GM19438 (cell line): ENCODE results near the gene CSMD2.
"Not testable (repeated sequence)": the region's sequence is repeated elsewhere in the genome, so short reads cannot be mapped to it uniquely, and the experiment has no call there.

ENCODE experiments used
- ATAC-seq: cut with Tn5 transposase; IDR thresholded peaks from one replicate; pipeline ENCODE4 v1.9.1; 2021; ENCODE audit warnings: low read depth; ENCODE audit not compliant: unreplicated experiment

CSMD2 gene

DNA sequence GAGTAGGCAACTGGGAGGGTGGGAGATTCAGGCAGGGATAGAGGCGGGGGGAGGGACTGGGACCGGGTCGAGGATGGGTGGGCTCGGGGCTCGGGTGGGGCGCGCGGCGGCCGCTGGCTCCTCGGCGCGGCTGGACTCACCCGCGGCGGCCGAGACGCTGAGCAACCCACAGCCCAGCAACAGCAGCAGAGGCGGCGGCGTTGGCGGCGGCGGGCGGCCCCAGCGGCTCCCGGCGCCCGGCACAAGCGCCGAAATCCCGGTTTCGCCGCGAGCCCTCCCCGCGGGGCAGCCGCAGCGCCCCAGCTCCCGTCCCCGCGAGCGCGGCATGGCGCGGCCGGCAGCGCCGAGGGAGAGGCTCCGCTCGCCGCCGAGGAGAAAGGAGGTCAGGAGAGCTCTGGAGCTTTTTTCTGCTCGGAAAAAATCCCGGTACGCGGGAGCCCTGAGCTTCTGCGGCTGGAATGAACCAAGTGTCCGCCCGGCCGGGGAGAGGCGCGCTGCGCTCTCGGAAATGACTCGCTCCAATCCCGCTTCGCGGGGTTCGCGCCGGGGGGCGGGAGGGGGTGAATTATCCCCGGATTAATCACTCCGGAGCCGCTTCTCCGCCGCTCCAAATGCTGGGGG, at the start of gene CSMD2:
Gene CSMD2 (minus strand): TSS at position 460 of the 621 bp plus-strand sequence. CDS start 133 bp downstream, at position 327.
- no peak for ATAC-seq

- ATAC-seq, result no peak
These were observed 48.9 kb upstream of the CSMD2 start for GRCh38 chr1:34213956-34214355.

GRCh38 chr1:34212673-34213072, 47.6 kb upstream of the CSMD2 start:
- ATAC-seq, result no peak

DNA sequence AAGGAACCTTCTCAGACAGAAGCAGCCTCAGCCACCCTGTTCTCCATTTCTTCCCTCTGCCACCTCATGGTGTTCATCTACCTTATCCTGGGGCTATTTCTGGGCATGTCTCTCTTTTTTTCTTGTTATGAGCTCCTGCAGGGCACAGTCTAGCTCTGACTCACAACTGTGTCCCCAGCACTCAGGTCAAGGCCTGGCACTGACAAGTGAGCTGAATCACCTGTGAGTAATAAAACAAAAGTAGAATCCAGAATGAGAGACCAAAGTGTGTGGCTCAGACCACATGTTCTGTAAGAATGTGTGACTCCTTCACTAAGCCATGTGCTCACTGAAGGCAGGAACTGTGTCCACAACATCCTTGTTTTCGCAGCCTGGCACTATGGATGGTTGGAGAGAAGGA, 34.9 kb upstream of the CSMD2 start:
- no peak for ATAC-seq

DNA sequence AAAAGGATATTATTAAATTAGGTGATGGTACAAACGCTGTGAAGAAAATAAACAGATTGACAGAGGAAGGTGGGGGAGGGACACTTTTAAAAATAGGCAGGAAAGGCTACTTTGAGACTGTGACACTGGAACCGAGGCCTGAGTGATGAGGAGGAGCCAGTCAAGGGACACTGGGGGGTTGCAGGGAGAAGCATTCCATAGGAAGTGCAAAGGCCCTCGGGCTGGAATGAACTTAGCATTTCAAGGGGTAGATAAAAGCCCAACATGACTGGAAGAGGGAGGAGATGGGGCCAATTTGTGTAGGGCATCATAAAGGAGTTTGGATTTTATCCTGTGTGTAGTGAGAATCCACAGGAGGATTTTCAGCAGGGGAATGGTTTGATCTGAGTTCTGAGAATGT, 27.6 kb upstream of the CSMD2 start:
- no peak for ATAC-seq

DNA sequence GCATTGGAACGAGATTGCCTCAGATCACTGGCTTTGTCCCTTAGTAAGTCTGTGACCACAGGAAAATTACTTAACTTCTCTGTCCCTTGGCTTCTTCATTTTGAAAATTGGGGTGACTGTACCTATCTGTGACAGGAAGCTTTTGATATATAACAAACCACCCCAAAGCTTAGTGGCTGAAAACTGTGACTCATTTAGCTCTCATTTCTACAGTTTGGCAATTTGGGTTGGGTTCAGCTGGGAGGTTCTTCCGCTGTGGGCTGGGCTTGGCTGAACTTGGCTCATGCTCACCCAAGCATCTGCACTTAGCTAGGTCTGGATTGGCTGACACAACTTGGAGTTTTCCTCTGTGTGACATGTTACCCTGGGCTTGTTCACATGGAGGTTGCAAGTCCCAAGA, 25.7 kb upstream of the CSMD2 start:
- ATAC-seq, result no peak

DNA sequence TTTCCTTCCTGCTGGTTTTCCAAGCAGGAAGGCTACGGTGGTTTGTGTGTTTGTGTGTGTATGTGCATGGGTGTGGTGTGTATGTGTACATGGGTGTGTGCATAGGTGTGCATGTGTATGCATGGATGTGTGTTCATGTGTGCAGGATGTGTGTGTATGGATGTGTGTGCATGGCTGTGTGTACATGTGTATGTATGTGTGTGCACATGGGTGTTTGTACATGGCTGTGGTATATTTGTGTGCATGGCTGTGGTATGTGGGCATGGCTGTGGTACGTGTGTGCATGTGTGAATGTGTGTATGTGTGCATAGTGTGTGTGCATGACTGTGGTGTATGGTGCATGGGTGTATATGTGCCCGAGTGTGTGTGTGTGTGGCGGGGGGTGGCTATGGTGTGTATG, 24.0 kb upstream of the CSMD2 start:
- no peak for ATAC-seq

DNA sequence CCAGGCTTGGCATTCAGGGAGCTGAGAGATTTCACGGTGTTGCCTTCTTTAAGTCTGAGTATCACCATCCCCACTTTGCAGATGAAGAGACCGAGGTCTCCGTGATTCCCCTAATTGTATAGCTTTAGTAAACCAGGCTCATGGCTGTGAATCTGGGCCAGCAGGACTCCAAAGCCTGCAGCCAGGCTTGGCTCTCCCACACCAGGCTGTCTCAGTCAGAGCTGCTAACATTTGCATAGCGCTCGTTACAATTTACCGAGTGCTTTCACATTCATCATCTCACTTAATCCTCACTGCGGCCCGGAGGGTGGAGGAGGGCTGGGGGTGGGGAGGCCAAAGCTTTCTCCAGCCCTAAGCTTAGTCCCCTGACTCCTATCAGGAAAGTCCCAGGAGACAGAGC, 23.4 kb upstream of the CSMD2 start:
- no peak for ATAC-seq

DNA sequence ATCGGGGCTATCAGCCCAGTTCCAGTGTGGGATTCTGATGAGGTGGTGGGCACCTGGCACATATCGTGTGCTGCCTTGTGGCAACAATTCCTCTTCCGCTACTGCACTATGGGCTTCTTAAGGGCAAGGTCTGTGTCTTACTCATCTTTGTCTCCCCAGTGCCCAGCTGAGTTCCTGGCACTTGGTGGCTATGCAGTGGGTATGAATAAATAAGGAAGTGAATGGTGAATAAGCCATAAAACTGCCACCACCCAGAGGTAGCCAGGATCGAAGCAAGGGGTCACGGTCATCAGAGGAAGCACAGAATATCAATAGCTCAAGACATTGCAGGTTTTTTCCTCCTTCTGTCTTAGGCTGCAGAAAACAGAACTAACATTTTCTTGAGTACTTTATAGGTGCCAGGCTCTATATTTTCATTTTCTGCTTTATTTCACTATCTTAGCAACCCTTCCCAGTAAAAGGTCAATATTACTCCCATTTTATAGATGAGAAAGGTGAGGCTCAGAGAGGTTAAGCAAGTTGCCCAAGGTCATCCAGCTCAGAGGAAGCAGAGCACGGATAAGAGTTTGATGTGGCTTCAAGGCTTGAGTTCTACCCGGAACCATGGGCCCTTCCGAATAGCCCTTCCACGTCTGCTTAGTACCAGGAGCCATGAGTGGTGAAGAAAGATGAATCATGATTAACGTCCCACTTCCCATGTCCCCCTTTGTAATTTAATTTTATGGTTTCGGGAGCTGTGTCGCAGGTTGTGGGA, 21.9 kb upstream of the CSMD2 start:
- ATAC-seq, result no peak

GRCh38 chr1:34183381-34183780, 18.4 kb upstream of the CSMD2 start:
- ATAC-seq, result not testable (repeated sequence)

DNA sequence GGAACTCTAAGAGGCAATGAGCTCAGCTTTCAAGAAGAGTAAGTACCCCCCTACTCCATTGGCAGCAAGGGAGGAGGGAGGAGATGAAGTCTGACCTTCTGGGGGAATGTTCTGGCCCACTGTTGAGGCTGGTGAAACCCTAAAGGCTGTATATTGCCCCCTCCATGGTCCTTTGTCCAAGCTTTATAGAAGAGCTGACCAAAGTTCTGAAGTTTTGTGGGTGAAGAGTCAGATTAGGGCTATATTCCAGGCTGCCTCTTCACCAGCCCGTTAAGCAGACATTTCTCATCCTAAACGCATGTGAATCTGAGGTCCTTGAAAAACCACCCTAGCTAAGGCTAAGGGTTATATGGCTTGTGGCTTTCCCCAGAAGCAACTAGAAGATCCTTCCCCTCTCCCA, 13.0 kb upstream of the CSMD2 start:
- ATAC-seq, result no peak

DNA sequence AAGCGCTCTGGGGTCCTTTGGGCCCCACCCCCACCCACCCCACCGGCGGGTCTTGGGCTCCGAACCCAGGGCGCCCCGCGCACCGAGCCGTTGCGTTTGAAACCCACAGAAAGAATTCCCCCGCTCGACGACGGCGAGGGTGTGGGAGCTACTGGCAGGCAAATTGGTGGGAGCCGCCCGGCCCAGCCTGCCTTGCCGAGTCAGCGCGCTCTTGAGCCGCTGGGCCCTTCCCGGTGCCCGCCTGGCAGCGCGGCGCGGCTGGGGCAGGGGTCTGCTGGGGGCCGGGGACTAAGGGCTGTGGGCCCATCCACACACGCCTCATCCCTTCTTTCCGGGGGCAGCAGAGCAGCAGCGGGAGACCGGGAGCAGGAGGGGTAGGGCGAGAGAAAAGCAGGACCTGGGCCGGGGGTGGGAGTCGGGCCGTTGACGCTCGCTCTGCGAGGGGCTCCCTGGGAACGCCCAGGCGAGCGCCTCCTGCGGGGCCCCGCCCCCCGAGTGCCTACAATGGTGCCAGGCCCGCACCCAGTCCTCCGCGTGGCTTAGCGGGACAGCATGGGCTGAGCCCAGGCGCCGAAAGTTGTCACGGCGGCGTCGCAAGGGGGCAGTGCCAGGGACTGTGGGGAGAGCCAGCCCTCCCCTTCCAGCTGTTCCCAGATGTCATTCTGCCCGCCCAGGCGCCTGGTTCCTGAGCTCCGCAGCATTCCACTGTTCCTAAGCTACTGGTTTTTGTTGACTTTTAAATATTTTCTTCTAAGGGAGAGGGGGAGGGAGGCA, 12.0 kb upstream of the CSMD2 start, which contains the start of gene C1orf94:
Gene C1orf94 (plus strand): TSS at position 78 of the 774 bp plus-strand sequence. CDS start 883 bp downstream, outside the sequence.
- ATAC-seq, result no peak

GRCh38 chr1:34175744-34176143, 10.7 kb upstream of the CSMD2 start:
- no peak for ATAC-seq

- no peak for ATAC-seq
These were observed 2.4 kb upstream of the CSMD2 start for GRCh38 chr1:34167389-34167788.

DNA sequence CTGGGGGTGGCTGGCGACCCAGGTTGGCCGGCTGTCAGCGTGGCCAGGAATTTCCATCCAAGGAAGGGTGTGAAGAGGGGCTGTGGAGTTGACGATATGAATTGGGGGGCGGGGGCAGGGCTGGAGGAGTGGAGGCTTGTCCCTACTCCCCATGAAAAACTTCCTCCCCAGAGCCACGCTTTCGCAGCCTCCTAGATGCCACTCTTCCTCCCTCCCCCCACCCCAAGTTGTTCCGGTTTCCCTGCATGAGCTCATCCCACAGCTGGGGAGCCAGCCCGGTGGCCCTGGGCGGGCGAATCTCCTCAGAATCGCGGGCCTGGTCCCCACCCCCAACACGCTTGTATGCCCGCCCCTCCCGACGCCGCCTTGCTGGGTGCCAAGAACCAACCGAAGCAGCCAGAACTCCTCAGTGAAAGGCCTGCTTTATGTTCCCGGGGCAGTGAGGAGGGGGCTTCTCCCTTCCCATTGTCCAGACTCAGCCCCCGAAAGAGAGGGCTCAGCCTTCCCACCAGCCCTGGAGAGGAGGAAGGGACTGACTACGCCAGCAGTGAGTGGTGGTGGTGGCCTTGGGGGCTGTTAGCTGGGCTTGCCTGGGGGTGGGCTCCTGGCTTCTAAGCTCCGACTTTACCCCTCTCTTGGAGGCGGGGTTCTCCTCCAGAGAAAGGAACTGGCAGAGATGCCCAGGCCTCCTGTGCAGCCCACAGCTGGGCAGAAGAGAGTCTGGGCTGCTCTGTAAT, 1.8 kb upstream of the CSMD2 start:
- ATAC-seq, result no peak

DNA sequence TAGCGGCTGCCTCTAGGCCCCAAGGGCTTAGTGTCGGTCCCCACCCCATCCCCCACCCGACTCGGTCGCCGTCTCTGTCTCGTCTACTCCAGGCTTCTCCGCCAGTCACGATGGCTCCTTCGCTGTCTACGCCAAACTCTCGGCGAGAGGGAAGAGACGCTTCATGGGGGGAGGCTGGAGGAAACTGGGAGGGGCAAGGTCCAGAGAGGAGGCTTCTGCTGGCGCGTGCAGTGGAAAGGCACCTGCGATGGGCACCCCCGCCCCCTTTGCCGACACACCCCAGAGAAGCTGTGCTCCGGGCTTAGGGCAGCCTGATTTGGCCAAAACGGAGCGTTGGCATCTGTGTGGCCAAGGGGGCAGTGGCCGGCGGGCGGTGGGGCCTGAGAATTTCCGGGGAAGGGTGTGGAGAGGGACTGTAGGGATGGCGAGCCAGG, 1.2 kb upstream of the CSMD2 start:
- no peak for ATAC-seq

- ATAC-seq, result no peak
These were observed 442 bp upstream of the CSMD2 start for GRCh38 chr1:34165422-34165921.

DNA sequence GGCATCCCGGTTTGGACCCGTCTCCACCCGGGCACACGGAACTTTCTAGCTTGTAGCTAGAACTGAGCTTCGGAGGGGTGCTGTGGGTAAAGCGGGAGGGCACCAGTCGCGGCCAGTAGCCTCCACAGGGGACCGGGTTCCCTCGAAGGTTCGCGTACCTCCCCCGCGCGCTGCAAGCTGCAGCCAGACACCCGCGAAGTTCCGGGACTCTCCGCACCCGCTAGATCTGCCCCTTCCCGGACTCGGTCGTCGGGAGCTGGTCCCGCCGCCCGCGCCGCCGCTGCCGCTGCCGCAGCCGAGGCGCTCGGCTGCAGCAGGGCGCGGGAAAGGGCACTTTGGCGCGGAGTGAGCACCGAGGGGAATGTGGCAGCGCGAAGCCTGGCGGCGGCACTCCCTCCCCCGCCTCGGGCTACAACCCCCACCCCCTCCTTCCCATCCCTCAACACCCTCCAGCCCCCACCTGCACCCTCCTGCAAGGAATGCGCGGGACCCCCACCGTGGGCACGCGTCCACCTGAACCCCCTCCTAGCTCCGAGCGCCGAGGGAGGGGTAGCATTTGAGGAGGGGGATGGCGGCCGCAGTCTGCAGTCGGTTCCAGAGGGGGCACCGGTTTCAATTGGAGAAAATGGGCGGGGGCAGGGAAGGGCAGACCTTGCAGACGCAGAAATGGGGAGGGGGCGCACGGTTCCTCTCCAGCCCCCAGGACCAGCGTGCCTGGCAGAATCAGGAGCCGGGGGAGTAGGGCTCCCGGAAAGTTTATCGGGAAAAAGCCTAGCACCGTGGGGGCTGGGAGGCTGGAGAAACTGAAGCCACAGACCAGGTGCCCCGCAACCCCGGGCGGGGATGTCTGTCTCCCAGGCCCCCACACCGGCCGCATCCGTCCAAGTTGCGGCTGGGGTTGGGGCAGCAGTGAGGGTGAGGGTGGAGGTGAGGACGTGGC, 968 bp downstream of the CSMD2 start:
- no peak for ATAC-seq
